ENCODE data around the gene CCL14.

- no peak for TF ChIP-seq POLR2A (IDR thresholded peaks at IDR 0.05)
- no peak for TF ChIP-seq CTCF (IDR thresholded peaks at IDR 0.05)
These were observed 9.0 kb downstream of the CCL14 start for GRCh38 chr17:35977509-35977908.
